HepG2 (cell line): ENCODE results near the gene LCA5. TPM values are rescaled to one million over a fixed set of nuclear protein-coding genes. Genes with fewer than 3 reads are reported as not detected.

ENCODE experiments used
- ATAC-seq: fragments of 200-7000 bp; cut with Tn5 transposase; 3 replicates; pipeline ENCODE4 v1.9.1; 2020; ENCODE audit warnings: mild to moderate bottlenecking, moderate library complexity
- BruUV-seq: library from RNA; stranded (reverse); fragments of 400-500 nt; replicated peaks from 2 replicates; lab custom pipeline; 2021; lab: Mats Ljungman, UMichigan
- CTCF ChIA-PET: fragments of 300-600 bp; formaldehyde crosslinking; extraction: SDS; loops from one replicate; lab custom pipeline; 2021; ENCODE audit warnings: low total read pairs, inconsistent platforms, low intra/inter-chr PET ratio; lab: Yijun Ruan, JAX
- POLR2A ChIA-PET: fragments of 350-600 bp; sonication (Branson Sonifier 250); formaldehyde crosslinking; loops from one replicate; lab custom pipeline; 2020; ENCODE audit warnings: antibody characterized with exemption, inconsistent platforms; lab: Yijun Ruan, JAX
- DNase-seq: peaks from one replicate; pipeline ENCODE4 v3.0.0-alpha.2; 2015; ENCODE audit warnings: low spot score
- FAIRE-seq: peaks from 3 replicates; lab custom pipeline; 2011; peaks lifted over from hg19 to GRCh38; lab: Jason Lieb, UNC
- H2AFZ ChIP-seq: one replicate; pipeline ENCODE4 v1.6.1; 2011; ENCODE audit warnings: low read length, inconsistent platforms
- H3K27ac ChIP-seq: fragments of 300-600 bp; 3 replicates; pipeline ENCODE4 v1.8.0; 2011; ENCODE audit warnings: mixed run types, mild to moderate bottlenecking, mixed read lengths, low read length, inconsistent platforms; ENCODE audit not compliant: insufficient read depth; ENCODE audit errors: extremely low read length
- H3K27me3 ChIP-seq, 2 experiments: fragments of 200-600 bp in 1 of 2; 2 replicates in 1 of 2; 3 replicates in 1 of 2; pipeline versions ENCODE4 v1.6.0 to v1.8.0; 2011; ENCODE audit warnings: low read length in 2 of 2, mild to moderate bottlenecking in 2 of 2, moderate library complexity in 2 of 2, inconsistent platforms in 1 of 2; ENCODE audit not compliant: insufficient read depth in 2 of 2, control insufficient read depth in 1 of 2
- H3K36me3 ChIP-seq, 2 experiments: fragments of 200-600 bp in 1 of 2; replicated peaks in 1 of 2; 2 replicates in 1 of 2; 3 replicates in 1 of 2; pipeline versions ENCODE4 v1.5.1 to v1.8.0; 2011; ENCODE audit warnings: low read length in 2 of 2, inconsistent platforms in 1 of 2; ENCODE audit not compliant: insufficient read depth in 2 of 2, control insufficient read depth in 1 of 2
- H3K4me1 ChIP-seq: 2 replicates; pipeline ENCODE4 v1.5.1; 2012; ENCODE audit warnings: low read length, inconsistent platforms; ENCODE audit not compliant: insufficient read depth
- H3K4me2 ChIP-seq: 2 replicates; pipeline ENCODE4 v1.6.0; 2011; ENCODE audit warnings: low read depth, low read length, inconsistent platforms
- H3K4me3 ChIP-seq, 3 experiments: fragments of 200-600 bp in 1 of 3; sonication (generic), shearing (Covaris generic) in 1 of 3; replicated peaks in 1 of 3; 2 replicates each; pipeline ENCODE4 v1.5.1; 2011 to 2016; ENCODE audit warnings: low read length in 3 of 3, inconsistent platforms in 2 of 3, low read depth in 2 of 3, mild to moderate bottlenecking in 2 of 3, control low read depth in 1 of 3, mixed read lengths in 1 of 3; ENCODE audit not compliant: insufficient read depth in 1 of 3
- H3K79me2 ChIP-seq: one replicate; pipeline ENCODE4 v1.6.1; 2011; ENCODE audit warnings: low read length, inconsistent platforms; ENCODE audit not compliant: insufficient read depth
- H3K9ac ChIP-seq: 2 replicates; pipeline ENCODE4 v1.6.0; 2011; ENCODE audit warnings: mild to moderate bottlenecking, low read depth, low read length, inconsistent platforms; ENCODE audit not compliant: insufficient read depth
- H3K9me3 ChIP-seq: 2 replicates; pipeline ENCODE4 v1.5.1; 2012; ENCODE audit warnings: mild to moderate bottlenecking, low read length
- H4K20me1 ChIP-seq: 2 replicates; pipeline ENCODE4 v1.6.0; 2011; ENCODE audit warnings: inconsistent platforms, mild to moderate bottlenecking, low read length, moderate library complexity; ENCODE audit not compliant: insufficient read depth
- ARID5B ChIP-seq: IDR thresholded peaks from 2 replicates; pipeline ENCODE4 v1.4.0; 2020; ENCODE audit warnings: mild to moderate bottlenecking, missing genetic modification reagents
- FOXA3 ChIP-seq: IDR thresholded peaks from 2 replicates; pipeline ENCODE4 v1.6.1; 2016; ENCODE audit warnings: missing genetic modification reagents, missing compliant biosample characterization
- JDP2 ChIP-seq: sonication (generic); formaldehyde crosslinking; IDR thresholded peaks from 2 replicates; pipeline ENCODE4 v1.8.1; 2022; ENCODE audit warnings: missing genetic modification reagents, borderline replicate concordance
- KDM6A ChIP-seq: IDR thresholded peaks from 2 replicates; pipeline ENCODE4 v1.6.1; 2016; ENCODE audit warnings: low read depth
- KLF15 ChIP-seq: sonication (generic); formaldehyde crosslinking; IDR thresholded peaks from 2 replicates; pipeline ENCODE4 v1.8.1; 2023; ENCODE audit warnings: borderline replicate concordance, mild to moderate bottlenecking, inconsistent platforms, missing genetic modification reagents, mixed read lengths
- KMT2A ChIP-seq: sonication (generic); formaldehyde crosslinking; IDR thresholded peaks from 2 replicates; pipeline ENCODE4 v1.4.0; 2020; ENCODE audit warnings: missing genetic modification reagents
- MAX ChIP-seq: IDR thresholded peaks from 2 replicates; pipeline ENCODE4 v1.6.1; 2012; ENCODE audit warnings: inconsistent platforms
- PPARG ChIP-seq: conservative IDR thresholded peaks from 2 replicates; pipeline ENCODE4 v1.6.1; 2016; ENCODE audit warnings: missing biosample characterization, missing genetic modification reagents
- TBL1XR1 ChIP-seq: fragments of 150-350 bp; IDR thresholded peaks from 2 replicates; pipeline ENCODE4 v1.6.1; 2014; ENCODE audit warnings: borderline replicate concordance, low read length; ENCODE audit not compliant: partially characterized antibody
- ZFP82 ChIP-seq: sonication (generic); formaldehyde crosslinking; IDR thresholded peaks from 2 replicates; pipeline ENCODE4 v1.5.1; 2020; ENCODE audit warnings: mild to moderate bottlenecking, missing genetic modification reagents, borderline replicate concordance
- ZMYM4 ChIP-seq: sonication (generic); formaldehyde crosslinking; IDR thresholded peaks from 2 replicates; pipeline ENCODE4 v1.8.1; 2023; ENCODE audit warnings: mild to moderate bottlenecking, missing genetic modification reagents
- ZNF782 ChIP-seq: sonication (generic); formaldehyde crosslinking; IDR thresholded peaks from 2 replicates; pipeline ENCODE4 v1.4.0; 2020; ENCODE audit warnings: missing genetic modification reagents, mild to moderate bottlenecking, borderline replicate concordance
- ZSCAN9 ChIP-seq: IDR thresholded peaks from 2 replicates; pipeline ENCODE4 v1.6.1; 2016; ENCODE audit warnings: borderline replicate concordance
- WGBS: methylation state at CpG from one replicate; pipeline ENCODE4 v1.1.6; 2017; ENCODE audit warnings: low lambda C conversion rate; 5-methylcytosine and 5-hydroxymethylcytosine counted together
- in situ Hi-C: cut with HindIII; loops from 2 replicates; pipeline ENCODE4 v1.10.0; 2017; ENCODE audit warnings: low pct_unique_long_range_greater_than_20kb; ENCODE audit not compliant: extremely low pct_ligation_motif_present
- intact Hi-C: fragments of 100-400 bp; cut with micrococcal nuclease; formaldehyde crosslinking; loops from one replicate; pipeline ENCODE4 v1.10.0; 2022; ENCODE audit not compliant: unreplicated experiment
- polyA plus RNA-seq, 8 experiments: library from polyadenylated mRNA; depleted of rRNA in 3 of 8; stranded (reverse) in 7 of 8; unstranded in 1 of 8; fragments of >200 nt; fragmentation: Illumina TruSeq in 4 of 8; extraction: Trizol in 4 of 8; gene quantifications; 2 replicates each; pipeline versions ENCODE4 v1.2.1 to v1.2.3, GENCODE V29; 2011 to 2016; ENCODE audit warnings: low read depth in 4 of 8, missing spikeins in 1 of 8, mixed read lengths in 1 of 8; ENCODE audit not compliant: insufficient read depth in 1 of 8
- total RNA-seq, 5 experiments: library from RNA; depleted of rRNA; stranded (reverse); fragments of >200 nt; fragmentation: Illumina TruSeq; extraction: Trizol; gene quantifications; 2 replicates each; pipeline ENCODE4 v1.2.3, GENCODE V29; 2016; ENCODE audit warnings: low read depth in 1 of 5

LCA5 gene
- total and polyA plus RNA-seq, 2 of the 13 experiments (the other 11 are each of a cell fraction or from before 2014, with no cell fraction given) = 0.84 to 4.6 TPM

GRCh38 chr6:79525272-79526100 lies 11.7 kb downstream of the LCA5 start (continued):
- TF ChIP-seq PPARG (0 out of 2 replicates have a peak, but pooled peaks have one; percentile 20), ZSCAN9 (peak; percentile 59; the same call in 1 of the 2 replicates), FOXA3 (CRISPR knock-in tag) (peak; percentile 68)

- Histone ChIP-seq H3K9ac (no peak overlapping the region), H3K4me2 (no peak overlapping the region), H2AFZ (no peak overlapping the region), H3K4me1 (peaks cover 44% of the 10 kb centered on the region), H3K9me3 (no peaks in the 10 kb centered on the region), H3K4me3 (no peak overlapping the region), H3K27ac (peak overlapping the region; percentile 85), H3K36me3 (no peaks in the 10 kb centered on the region), H3K79me2 (no peaks in the 10 kb centered on the region), H4K20me1 (no peaks in the 10 kb centered on the region), H3K27me3 (no peaks in the 10 kb centered on the region)
- intact Hi-C loops = loop anchor here (10.0 kb wide), 1 partner anchor 289 kb away; the partner anchor contains the start of gene HMGN3
- ChIA-PET POLR2A (no interaction called here), CTCF (no interaction called here)
- DNase-seq = no peak
- no peak for ATAC-seq
- BruUV-seq = no TSS peak
- TF ChIP-seq KMT2A (no peak), JDP2 (CRISPR knock-in tag) (no peak)
- 93% methylated on average over 3 of the region's 3 CpGs for WGBS
- no peak for FAIRE-seq
- in situ Hi-C loops = no loop called here
Observed at GRCh38 chr6:79524065-79524464, 13.2 kb downstream of the LCA5 start.

- peaks cover 44% of the 10 kb centered on the region for H3K4me1 ChIP-seq
- in situ Hi-C loops = no loop called here
- no peak for FAIRE-seq
- no peak overlapping the region for H3K4me3 ChIP-seq
- H3K9ac ChIP-seq = no peak overlapping the region
- ATAC-seq = no peak
- H3K27ac ChIP-seq = no peak overlapping the region
- no peaks in the 10 kb centered on the region; a peak in 1 of 5 replicates for H3K36me3 ChIP-seq
- no peak overlapping the region; the same call in 1 of the 2 replicates for H3K4me2 ChIP-seq
- CTCF ChIA-PET = no interaction called here
- no peaks in the 10 kb centered on the region for H3K79me2 ChIP-seq
- H4K20me1 ChIP-seq = no peaks in the 10 kb centered on the region
- H3K27me3 ChIP-seq = no peaks in the 10 kb centered on the region
- DNase-seq = no peak
- H2AFZ ChIP-seq = no peak overlapping the region
- no peaks in the 10 kb centered on the region for H3K9me3 ChIP-seq
- no TSS peak for BruUV-seq
- WGBS = 94% methylated on average over 3 of the region's 3 CpGs
- no peak for TF ChIP-seq MAX
- TF ChIP-seq ZMYM4 (CRISPR knock-in tag) = 0 out of 2 replicates have a peak, but pooled peaks have one; percentile 15
- TF ChIP-seq TBL1XR1 = no peak
- TF ChIP-seq ARID5B (CRISPR knock-in tag) = no peak
- TF ChIP-seq KDM6A (CRISPR knock-in tag) = no peak
- no peak for TF ChIP-seq KLF15 (CRISPR knock-in tag)
- no peak for TF ChIP-seq ZNF782 (CRISPR knock-in tag)
- TF ChIP-seq ZFP82 (CRISPR knock-in tag) = no peak
- intact Hi-C loops = loop anchor here (10.0 kb wide), 1 partner anchor 288 kb away; the partner anchor contains the start of gene HMGN3
- POLR2A ChIA-PET = no interaction called here
Observed at GRCh38 chr6:79522609-79523008, 14.6 kb downstream of the LCA5 start.
